ENCODE data around the gene POLL.

DNA sequence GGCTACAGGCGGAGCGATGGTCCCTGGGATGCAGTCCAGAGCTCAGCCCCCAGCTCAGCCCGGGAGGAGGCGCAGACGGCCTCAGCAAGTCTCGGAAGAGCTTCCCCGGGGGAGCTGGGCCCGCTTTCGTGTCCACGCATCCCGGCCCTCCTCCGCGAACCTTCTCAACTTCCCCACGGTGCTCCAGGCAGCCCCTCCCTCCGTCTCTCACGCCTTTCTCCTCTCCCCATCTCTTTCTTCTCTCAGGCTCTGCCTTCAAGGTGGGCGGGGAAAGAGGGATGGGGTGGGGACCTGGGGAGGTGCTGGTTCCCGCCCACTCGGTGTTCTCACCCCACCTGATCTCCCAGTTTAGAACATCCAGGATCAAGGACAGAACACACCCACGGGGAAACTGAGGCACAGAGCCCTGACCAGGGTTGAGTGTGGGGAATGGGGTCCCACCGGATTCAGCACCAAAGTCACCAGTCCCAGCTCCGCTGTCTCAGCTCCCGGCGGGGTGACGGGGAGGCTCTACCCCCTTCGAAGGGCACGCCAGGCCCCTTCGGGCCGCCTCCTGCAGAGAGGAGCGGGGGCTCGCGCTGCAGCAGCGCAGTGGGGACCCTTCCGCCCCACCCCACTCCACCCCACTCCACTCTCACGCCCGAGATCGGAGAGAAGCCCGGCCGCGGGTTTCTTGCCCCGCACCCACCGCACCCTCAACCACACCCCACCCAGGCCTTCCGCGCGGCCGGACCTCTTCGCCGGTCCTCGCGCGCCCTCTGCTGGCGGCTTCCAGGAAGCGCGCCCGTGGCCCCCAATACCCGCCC lies 18.2 kb downstream of the POLL start:
- TF ChIP-seq EP300 (IDR thresholded peaks at IDR 0.05) (no peak), POLR2AphosphoS5 (IDR thresholded peaks at IDR 0.05) (peak in 1 of 2 donors; percentile 51)
- TF ChIP-seq, protein P1, sequence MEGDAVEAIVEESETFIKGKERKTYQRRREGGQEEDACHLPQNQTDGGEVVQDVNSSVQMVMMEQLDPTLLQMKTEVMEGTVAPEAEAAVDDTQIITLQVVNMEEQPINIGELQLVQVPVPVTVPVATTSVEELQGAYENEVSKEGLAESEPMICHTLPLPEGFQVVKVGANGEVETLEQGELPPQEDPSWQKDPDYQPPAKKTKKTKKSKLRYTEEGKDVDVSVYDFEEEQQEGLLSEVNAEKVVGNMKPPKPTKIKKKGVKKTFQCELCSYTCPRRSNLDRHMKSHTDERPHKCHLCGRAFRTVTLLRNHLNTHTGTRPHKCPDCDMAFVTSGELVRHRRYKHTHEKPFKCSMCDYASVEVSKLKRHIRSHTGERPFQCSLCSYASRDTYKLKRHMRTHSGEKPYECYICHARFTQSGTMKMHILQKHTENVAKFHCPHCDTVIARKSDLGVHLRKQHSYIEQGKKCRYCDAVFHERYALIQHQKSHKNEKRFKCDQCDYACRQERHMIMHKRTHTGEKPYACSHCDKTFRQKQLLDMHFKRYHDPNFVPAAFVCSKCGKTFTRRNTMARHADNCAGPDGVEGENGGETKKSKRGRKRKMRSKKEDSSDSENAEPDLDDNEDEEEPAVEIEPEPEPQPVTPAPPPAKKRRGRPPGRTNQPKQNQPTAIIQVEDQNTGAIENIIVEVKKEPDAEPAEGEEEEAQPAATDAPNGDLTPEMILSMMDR (IDR thresholded peaks at IDR 0.05): peak in 2 of 3 experiments; percentile 79 to 99
